Kasumi-1 (cell line): ENCODE measurements around the gene ADSS1.

Experiments
- DNase-seq, 2 experiments: peaks; one replicate each; lab custom pipeline; 2025; lab: John Stamatoyannopoulos, UW

ADSS1 gene

DNA sequence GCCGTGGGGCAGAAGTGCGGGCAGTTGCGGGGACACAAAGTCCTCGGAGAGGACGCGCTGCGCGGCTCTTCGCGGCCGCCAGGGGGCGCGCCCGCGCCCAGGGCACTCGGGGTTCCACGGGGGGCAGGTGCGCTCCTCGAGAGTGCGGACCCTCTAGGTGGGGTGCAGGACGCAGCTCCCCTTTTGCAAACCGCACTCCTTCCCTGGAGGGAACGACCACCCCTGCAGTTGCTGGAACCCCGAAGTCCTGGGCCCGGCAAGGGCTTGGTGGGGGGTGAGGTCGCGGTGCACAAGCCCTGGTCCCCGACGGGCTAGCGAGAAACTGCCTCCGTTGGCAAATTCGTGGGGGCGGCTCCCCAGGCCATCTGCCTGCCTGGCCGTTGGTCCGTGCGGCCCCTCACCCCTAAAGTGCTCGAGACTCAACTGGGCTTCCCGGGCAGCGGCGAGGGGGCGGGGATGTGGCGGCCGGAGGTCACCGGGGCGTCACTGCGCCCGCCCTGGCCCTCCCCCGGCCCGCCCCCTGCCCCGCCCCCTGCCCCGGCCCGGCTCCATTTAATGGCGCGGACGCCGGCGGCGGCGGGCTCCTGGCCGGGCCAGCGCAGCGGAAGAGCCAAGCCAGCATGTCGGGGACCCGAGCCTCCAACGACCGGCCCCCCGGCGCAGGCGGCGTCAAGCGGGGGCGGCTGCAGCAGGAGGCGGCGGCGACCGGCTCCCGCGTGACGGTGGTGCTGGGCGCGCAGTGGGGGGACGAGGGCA lies at the start of gene ADSS1:
Gene ADSS1 (plus strand): TSS at position 579 of the 756 bp plus-strand sequence. CDS start 42 bp downstream, at position 621.
- peak; percentile 18 to 35 for DNase-seq

DNA sequence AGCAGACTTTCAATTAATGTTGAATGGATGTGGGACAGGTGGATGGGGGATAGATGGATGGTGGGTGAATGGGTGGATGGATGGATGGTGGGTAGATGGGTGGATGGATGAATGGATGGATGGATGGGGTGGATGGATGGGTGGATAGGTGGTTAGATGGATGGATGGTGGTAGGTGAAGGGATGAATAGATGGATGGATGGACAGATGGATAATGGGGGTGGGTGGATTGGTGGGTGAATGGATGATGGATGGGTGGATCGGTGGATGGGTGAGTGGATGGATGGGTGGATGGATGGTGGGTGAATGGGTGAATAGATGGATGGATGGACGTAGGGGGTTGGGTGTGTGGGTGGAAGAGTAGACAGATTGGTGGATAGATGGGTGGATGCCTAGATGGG lies 48.6 kb upstream of the ADSS1 start:
- no peak for DNase-seq

DNA sequence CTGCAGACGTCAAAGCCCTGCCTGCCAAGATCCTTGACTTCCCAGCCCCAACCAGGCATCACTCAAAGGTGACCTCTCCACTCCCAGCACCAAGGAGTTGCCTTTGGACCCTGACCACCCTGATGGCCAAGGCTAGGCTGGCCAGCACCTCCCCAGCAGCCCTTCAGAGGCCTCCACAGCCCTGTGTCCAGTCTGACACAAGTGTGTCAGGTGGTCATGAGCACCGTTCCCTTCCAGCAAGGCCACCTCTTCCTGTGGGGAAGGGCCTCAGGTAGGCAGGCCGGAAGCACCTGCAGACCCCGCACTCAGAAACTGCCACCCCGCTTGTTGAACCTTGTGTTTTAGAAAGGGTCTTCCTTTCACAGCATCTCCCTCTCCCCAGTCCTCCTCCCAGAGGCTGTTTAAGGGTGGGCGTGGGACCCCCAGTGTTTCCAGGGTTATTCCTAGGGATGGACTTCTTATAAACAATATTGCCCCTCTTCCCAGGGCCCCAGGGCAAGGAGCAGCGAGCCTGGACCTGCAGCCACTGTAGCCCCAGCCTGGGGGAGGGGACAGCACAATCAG lies 47.8 kb upstream of the ADSS1 start:
- DNase-seq: no peak

DNA sequence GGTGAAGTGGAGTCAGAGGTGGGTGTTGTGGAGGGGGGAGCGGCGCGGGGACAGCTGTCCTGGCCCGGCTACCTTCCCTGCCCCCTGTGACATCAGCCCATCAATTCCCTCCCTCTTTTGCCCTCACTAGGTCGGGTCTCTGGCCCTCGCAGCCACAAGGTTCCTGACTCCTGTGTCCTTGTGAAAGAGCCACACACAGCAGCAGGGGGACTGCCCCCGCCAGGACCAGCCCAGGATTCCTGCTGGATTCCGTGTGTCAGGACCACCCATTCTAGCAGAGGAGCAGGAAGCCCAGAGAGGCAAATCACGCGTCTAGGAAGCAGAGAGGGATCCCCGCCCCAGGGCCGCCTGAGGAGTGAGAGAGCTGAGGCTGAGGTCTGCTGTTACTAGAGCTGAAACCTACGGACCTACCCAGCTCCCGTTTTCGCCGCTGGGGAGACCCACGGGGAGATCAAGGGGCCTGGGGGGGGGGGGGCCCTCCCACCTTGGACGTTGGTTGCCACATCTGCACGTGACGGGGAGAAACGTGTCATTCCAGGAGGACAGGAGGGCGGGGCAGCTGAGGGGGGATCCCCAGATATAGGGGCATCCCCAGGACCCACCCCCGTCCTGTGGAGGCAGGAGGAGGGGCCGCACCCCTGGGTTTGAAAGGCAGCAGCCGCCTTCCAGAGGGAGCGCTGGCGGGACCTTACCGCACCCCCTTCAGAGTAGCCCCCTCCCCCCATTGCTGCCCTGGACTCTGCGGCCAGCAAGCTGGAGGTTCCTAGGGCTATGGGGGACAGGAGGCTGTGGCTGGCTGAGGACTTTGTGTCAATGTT lies 47.1 kb upstream of the ADSS1 start:
- DNase-seq: no peak

DNA sequence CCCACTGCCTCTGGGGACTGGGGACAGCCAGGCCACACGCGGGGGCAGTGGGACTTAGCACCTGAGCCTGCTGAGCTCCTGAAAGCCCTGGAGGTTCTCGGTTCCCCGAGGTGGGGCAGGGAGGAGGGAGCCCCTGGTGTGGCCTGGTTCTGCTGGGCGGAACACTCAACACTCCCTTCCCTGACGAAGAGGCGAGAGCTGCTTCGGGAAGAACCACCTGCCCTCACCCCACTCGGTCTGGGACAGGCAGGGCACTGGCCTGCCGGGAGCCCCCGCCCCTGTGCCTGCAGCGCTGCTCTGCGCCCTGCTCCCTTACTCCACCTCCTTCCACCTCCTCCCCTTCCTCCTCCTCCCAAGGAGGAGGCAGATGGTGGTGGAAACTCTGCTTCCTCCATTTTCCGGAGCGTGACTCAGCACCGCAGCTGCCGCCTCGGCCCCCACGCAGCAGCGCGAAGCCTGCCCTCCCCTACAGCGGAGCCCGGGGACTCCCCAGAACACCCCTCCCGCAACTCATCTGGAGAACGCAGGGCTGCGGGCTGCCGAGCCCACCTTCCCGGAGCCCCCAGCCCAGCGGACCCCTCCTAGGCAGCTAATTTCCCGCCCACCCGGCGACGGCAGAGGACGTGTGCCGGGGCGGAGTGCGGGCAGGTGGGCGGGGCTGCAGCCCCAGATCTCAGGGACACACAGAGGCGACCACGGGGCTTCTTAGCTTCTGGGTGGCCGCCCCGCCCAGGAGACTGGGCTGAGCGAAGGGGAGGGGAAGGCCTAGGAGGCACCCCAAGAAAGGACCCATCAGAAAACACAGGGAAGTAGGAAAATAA lies 46.3 kb upstream of the ADSS1 start:
- DNase-seq: peak; percentile 89 to 92

DNA sequence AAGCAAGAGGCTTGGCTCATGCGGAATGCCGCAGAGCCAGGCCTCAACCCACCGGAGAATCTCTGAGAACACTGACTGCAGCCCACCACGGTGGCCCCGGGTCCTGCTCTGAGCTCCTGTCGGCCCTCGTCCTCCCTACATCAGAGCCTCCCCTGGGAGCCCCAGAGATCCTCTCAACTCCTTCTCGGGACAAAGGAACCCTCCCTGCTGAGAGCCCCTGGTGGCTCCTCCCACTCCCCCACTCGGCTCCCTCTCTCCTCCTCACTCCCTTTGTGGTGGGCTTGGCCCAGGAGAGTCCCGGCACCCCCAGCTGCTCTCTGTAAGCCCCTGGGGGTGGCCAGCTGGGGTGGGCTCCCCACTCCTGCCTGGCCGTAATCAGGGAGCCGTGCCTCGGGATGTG lies 45.7 kb upstream of the ADSS1 start:
- peak in 1 of 2 experiments; percentile 59 for DNase-seq

DNA sequence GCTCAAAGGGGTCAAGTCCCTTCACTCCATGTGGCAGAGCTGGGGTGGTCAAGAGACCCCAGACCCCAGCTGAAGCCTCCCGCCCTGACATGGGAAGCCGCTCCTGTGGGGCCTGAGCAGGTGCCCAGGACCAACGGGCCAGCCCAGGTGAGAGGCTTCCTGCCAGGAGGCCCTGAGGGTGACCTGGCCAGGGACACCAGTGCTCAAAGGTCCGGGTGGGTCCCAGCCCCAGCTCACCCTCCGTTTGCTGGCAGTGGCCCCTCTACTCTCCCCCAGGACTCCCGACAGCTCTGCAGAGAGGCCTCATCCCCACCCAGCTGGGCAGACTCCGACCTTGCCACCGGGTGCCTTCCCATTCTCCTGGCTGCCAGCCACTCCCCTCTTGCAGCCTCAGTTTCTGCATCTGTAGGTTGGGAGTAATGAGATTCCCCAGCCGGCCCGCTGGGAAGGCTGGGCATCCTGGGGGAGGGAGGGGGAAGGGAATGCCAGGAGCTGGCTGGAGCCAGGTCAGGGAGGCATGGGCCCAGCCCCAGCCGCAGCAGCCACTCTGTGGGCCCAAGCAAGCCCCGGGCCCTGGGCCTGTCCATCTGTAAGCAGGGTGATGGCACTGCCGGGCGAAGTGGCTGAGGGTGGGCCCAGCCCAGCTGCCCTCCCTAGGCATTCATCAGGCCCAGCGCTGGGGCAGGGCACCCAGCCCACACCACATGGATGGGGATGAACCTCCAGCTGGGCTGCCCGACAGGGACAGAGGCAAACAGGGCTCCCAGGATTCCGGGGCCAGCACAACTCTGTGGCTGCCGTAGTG lies 44.9 kb upstream of the ADSS1 start:
- DNase-seq: no peak

DNA sequence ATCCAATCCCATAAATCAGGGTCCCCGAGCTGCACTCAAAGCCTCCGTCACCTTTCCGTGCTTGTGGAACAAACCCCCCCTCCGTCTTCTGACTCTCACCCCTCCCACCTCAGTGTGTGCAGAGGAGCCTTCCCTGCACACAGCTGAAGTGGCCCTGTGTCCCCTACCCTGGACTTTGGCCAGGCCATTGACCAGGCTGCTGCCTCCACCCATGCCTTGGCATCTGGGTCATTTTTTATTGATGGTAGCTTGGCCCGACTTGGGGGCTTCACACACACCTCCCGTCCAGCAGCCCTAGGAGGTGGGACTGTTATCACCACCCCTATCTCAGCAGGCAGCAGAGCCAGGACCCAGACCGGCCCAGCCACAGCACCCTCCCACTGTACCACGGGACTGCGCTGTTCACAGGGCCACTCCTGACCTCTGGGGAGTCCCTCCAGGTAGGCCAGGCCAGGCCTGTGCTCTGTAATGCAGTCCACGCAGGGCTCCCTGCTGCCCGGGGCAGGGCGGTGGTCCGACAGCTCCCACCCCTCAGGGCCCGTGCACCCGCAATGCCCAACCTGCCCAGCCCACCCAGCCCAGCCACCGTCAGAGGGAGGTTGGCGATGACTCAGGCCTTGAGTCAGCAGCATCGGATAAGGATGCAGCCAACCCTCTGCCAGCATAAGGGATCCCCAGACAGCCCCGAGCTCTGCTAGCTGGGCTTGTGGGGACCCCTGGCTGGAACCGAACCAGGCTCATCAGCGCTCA lies 43.8 kb upstream of the ADSS1 start:
- no peak for DNase-seq

DNA sequence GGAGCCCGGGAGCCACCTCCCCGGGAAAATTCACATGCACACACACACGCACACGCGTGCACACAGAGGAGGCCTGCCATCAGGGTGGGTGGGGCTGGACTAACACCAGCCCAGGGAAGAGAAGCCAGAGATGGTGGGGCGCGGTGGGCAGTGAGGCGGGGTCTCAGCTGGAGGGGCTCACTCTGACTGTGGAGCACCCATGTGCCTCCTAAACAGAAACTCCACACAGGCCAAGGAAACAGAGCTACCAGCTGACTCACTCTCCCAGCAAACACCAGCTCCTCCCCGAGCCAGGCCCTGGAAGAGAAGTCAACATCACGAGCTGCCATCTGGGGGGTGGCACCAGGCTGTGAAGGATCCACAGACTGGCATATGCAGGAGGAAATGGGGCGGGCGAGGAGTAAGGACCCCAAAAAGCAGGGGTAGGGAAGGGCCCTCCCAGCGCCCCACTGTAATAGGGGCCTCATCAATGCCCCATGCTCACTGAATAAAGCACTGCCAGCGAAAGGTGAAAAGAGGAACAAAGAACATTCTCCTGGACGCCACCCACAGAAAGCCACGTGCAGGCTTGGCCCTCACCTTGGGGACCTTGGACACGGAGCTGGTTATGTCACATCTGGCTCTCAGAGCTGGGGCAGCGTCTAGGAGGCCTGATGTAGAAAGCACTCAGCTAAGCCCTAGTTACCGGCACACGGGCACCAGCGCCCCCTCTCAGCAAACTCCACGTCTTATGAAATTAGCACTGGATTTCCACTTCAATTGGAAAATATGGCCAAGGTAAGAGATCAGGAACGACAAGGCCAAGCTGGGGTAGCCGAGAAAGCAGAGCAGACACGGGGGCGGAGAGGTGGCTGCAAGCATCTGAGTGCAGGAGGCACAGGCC lies 43.0 kb upstream of the ADSS1 start:
- DNase-seq: peak; percentile 41 to 46

DNA sequence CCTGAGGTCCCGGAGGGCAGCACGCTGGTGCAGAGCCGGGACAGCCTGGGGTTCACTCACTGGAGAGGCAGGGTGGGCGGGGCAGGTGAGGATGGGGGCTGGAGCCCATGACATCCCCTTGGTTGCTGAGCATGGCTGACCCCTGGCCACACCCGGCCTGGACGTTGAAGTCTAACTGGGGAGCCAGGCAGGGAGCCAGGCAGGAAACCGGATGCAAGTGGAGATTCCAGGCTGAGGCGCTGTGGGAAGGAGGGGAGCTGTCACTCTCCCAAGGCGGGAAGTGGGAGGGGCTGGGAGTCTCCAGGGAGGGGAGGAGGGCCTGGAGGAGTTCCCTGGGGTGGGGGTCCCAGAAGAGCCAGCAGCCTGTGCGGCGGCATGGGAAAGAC lies 42.3 kb upstream of the ADSS1 start:
- no peak for DNase-seq

DNA sequence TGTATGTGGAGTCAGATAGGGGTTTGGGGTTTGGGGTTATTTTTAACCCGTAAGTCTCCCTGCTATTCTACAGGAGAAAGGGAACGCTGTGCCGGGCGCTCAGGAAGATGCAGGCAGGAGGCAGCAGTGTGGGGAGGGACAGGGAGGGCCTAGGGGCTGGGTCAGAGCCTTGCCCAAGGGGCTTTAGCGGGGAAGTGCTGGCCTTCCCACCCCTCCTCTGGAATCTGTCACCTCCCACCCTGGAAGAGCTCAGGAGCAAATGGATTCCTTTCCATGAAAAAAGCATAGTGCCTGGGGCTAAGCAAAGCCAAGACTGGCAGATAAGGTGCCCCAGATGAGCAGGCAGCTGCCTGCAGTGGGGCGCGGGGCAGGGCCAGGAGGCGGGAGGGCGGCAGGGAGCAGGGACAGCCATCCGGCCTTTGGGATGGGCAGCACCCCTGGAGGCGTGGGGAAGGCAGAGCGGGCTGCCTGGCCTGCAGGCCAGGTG lies 41.9 kb upstream of the ADSS1 start:
- DNase-seq: no peak

DNA sequence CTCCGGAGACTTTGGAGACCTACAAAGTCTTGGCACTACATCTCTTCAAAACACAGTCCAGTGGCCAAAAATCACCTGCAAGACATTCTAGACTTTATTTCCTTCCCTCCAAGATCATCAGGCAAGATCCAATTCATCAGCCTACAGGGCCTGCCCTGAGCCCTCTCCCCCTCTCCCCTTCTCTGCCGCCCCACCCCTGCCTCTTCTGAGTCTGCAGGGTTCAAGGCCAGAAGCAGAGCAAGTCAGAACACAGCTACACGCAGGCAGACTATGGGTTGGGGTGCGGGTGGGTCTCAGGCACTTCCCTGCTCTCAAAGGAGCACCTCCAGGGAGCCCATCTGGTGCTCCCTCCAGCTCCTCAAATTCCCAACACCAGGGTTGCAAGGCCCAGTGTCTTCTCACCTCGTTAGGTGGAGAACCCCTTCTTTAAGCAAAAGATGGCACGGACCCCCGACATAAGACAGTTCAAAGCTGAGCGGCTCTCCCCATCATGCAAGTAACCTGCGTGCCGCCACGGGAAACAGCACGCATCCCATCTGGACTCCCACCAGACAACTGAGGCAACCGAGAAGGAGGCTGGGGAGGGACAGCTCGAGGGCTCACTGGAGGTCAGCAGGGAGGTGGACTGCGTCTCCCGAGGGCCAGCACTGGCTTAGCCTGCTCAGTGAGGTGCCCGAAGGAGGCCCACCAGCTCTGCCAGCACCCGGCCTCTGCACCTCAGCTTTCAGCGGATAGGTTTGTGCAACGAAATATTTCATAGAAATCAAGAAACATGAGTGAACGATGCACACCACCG lies 40.2 kb upstream of the ADSS1 start:
- DNase-seq: no peak

DNA sequence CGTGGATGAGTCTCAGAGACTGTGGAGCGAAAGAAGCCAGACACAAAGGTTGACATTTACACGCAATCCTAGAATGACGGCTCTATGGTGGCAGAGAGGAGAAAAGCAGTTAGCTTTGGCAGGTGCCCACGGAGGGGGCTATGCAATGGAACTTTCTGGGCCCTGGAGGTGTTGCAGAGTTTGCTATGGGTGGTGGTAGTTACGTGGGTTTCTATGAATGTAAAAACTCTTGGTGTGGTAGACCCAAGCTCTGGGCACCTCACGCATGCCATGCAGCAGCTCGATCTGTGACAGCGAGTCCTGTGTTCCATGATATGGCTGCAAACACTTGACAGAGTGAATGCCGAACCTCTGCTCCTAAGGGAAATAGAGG lies 39.6 kb upstream of the ADSS1 start:
- DNase-seq: no peak

DNA sequence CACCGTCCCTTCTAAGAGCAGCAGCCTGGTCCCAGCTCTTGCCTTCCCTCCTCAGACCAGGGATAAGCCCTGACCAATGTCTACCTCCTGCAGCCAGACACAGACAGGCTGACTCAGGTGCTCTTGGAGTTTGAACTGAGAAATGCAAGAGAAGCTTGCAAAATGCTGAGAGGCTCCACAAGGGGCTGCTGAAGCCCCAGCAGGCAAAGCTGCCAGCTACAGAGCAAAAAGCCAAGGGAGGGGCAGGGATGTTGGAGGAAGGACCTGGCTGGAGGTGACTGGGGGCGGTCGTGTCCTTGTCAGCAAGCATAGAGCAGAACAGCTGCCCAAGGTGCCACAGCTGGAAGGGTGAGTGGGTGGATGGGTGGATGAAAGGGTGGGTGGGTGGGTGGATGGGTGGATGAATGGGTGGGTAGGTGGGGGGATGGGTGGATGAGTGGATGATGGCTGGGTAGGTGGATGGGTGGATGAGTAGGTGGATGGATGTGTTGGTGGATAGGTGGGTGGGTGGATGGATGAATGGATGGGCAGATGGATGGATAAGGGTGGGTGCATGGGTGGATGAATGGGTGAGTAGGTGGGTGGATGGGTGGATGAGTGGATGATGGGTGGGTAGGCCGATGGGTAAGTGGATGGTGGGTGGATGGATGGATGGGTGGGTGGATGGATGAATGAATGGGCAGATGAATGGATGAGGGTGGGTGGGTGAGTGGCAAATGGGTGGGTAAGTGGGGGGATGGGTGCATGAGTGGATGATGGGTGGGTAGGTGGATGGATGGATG lies 38.6 kb upstream of the ADSS1 start:
- DNase-seq: no peak

DNA sequence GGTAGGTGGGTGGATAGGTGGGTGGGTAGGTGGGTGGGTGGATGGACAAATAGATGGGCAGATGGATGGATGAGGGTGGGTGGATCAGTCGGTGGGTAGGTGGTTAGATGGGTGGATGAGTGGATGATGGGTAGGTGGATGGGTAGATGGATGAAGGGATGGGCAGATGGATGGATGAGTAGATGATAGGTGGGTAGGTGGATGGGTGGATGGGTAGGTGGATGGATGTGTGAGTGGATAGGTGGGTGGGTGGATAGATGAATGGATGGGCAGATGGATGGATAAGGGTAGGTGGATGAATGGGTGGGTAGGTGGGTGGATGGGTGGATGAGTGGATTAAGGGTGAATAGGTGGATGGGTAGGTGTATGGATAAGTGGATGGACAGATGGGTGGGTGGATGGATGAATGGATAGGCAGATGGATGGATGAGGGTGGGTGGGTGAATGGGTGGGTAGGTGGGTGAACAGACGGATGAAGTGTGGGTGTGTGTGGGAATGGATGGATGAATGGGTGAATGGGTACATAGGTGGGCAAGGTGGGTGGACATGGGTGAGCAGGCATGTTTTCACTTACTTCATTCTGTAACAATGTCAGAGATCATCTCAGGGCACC lies 37.9 kb upstream of the ADSS1 start:
- no peak for DNase-seq

DNA sequence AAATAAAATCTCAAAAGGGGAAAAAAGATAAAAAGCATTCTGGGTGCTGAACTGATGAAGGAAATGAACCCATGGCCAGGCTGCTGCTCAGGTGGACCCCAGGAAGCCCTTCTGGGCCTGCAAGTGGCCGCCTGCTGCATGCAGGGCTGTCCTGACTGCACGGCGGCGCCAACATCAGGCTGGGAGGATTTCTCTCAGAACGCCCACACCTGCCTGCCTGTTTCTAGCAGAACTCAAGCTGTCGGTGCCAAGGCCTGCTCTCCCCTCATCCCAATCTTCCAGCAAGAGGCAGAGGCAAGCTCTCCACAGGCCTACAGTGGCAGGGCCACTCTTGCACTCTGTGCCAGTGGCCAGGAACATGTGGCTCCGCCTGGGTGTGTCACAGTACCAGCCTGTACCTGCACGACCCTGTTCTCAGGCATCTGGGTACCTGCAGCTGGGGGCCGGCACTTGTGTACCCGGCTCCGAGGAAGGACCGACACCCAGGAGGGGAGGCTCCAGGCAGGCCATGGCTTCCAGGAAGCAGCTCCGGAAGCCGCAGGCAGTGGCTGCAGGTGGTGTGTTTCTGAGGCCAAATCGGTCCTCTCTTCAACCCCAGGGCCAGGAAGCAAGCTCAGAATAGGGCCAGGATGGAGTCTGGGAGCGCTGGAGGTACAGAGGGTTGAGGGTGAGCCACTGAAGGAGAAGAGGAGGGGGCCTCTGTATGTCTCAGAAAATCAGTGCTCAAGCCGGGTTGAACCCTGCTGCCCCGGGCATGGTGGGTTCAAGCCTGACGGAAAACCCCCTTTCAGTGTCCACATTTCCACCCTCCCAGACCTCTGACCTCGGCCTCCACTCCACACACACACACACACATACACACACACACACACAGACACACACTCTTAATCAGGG lies 37.2 kb upstream of the ADSS1 start:
- DNase-seq: no peak
